ENCODE data around the gene NR1H3.
A peak's percentile ranks its signal among the peaks of the same experiment; 100 is the strongest.

The NR1H3 gene

GRCh38 chr11:47270331-47271271, 12.8 kb downstream of the NR1H3 start:
- DNase-seq: peak; percentile 42

DNA sequence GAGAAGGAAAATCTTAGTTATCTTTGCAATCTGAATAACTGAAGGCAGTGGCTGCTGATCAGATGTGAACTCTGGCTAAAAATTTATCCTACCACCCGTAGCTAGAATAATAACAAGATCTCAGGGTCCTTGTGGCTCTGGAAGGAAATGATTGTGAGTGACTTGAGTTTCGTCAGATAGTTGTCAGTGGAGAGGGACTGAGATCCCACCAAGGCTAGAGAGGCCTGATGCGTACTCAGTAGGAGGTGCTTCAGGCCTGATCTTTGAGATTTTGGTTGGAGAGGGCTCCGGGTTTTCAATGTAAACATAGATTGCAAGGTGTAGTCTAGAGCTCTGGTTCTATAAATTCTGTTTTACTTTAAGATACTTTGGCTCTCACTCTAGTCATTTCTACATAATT, 13.5 kb downstream of the NR1H3 start:
- DNase-seq: no peak

GRCh38 chr11:47271961-47272661, 14.3 kb downstream of the NR1H3 start:
- DNase-seq: no peak

DNA sequence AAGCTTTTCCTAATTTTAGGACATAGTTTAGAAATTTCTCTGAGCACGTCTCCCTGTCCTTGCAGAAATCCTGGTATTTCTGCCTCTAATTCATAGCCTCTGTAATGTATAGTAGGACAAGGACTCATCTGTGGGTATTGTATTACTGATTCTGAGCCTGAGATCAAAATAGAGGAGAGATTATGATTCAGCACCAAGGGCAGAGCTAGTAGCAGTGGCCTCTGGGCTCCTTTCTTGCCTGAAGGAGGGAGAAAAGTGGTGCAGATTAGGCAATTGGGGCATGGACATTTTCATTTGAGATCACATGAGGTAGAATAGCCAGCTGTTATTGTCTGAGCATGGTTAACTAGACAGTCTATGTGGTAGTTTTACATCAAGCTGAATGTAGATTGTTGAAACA, 14.9 kb downstream of the NR1H3 start:
- DNase-seq: no peak

- no peak for DNase-seq
Observed at GRCh38 chr11:47274495-47275235, 16.9 kb downstream of the NR1H3 start.

- DNase-seq: no peak
Observed at GRCh38 chr11:47276923-47277322, 19.1 kb downstream of the NR1H3 start.

DNA sequence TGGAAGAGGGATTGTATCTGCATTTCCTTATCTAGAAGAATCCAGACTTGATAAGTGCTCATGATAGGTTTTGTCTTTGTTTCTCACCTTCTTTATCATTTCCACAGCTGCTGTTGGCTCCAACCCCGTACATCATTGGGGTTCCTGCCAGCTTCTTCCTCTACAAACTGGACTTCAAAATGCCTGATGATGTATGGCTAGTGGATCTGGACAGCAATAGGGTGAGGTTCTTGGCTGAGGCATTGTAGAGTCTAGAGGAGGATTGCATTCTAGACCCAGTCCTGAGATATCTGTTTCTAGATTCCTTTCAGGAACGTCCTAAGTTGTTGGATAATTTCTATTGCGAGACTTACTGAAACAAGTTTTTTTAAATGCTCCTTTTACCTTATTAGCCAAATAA, 20.3 kb downstream of the NR1H3 start:
- DNase-seq: no peak

- no peak for DNase-seq
Observed at GRCh38 chr11:47278769-47279168, 21.0 kb downstream of the NR1H3 start.

DNA sequence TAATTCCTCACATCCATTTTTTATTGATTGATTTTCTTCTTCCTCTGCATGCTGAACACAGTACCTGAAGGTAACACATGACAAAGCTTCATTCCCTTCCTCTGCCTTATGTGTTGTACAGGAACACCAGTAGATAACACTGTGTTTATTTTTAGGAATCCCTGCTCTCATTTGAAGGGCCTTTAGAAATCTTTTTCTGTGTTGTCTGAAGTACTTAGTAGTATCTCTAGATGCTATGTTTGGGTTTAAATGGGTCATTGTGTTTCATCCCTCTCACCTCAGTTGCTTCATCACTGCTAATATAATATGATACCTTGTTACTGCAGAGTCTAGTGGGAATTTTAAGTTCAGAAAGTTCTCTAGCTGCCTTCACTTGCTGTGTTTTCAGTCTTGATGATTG, 22.3 kb downstream of the NR1H3 start:
- DNase-seq: no peak

GRCh38 chr11:47280860-47281259, 23.1 kb downstream of the NR1H3 start:
- DNase-seq: no peak

DNA sequence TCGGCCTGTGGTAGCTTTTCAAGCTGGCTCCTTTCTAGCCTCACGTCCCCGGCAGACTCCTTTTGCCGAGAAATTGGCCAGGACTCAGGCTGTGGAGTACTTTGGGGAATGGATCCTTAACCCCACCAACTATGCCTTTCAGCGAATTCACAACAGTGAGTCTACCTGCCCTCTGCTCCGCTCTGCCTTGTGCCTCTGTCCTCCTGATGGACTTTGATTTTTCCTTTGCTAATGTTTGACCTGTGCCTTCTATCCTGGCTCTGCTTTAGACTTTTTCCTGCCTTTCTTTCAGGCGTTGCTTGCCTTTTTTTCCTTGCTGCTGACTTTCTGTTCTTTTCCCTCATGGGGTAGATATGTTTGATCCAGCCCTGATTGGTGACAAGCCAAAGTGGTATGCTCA, 24.7 kb downstream of the NR1H3 start:
- DNase-seq: no peak

- no peak for DNase-seq
Observed at GRCh38 chr11:47284151-47284550, 26.4 kb downstream of the NR1H3 start.

GRCh38 chr11:47285969-47286770, 28.4 kb downstream of the NR1H3 start:
- no peak for DNase-seq

GRCh38 chr11:47288066-47288465, 30.3 kb downstream of the NR1H3 start:
- DNase-seq: no peak

DNA sequence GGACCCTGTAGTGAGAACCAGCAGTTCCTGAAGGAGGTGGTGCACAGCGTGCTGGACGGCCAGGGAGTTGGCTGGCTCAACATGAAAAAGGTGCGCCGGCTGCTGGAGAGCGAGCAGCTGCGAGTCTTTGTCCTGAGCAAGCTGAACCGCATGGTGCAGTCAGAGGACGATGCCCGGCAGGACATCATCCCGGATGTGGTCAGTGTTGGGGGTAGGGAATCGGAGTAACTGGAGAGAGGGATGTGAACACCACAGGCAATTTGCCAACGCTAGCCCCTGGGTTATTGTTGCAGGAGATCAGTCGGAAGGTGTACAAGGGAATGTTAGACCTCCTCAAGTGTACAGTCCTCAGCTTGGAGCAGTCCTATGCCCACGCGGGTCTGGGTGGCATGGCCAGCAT, 32.1 kb downstream of the NR1H3 start:
- no peak for DNase-seq

DNA sequence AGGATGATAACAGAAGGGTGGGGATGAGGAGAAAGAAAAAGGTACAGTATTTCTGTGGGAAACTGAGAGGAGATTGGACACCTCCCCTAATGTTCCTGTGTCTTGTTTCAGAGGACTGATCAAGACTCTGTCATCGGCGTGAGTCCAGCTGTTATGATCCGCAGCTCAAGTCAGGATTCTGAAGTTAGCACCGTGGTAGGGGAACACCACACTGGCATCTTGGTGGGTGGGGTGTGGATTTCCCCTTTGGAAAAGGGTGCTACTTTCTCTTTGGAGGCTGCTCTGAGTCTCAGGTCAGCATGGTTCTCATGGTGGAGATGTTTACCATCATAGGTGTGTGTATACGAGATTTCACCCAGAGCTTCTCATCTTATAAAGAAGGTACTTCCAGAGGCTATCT, 37.6 kb downstream of the NR1H3 start:
- no peak for DNase-seq

- DNase-seq: no peak
Observed at GRCh38 chr11:47296045-47296444, 38.2 kb downstream of the NR1H3 start.

DNA sequence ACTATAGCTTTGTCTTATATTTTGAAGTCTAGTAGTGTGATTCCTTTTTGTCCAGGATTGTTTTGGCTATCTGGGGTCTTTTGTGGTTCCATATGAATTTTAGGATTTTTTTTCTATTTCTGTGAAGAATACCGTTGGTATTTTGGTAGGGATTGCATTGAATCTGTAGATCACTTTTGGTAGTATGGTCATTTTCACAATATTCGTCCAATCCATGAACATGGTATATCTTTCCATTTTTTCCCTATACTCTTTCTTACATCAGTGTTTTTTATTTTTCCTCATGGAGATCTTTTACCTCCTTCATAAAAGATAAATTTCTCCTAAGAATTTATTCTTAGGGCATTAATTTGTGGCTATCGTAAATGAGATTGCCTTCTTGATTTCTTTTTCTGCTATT, 41.3 kb downstream of the NR1H3 start:
- DNase-seq: no peak

GRCh38 chr11:47302853-47303252, 45.1 kb downstream of the NR1H3 start:
- DNase-seq: no peak

- DNase-seq: no peak
Observed at GRCh38 chr11:47305734-47306483, 48.1 kb downstream of the NR1H3 start.

DNA sequence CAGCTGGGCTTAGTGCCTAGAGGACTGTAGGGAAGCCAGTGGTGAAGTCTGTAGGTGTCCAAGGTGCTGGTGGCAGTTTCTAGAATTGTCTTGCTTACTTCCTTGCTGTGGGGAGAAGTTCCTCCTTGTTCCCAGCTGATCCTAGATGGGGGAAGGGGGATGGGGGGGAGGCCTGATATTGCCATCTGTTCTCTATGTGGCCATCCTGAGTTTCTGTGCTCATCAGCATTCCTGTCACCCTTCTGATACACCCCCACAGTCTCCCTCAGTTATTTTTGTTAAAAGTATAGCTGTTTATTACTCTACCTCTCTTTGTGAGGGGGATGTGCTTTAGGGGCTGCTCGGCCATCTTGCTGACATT, 48.7 kb downstream of the NR1H3 start:
- DNase-seq: no peak

Measured in stimulated activated CD4-positive, alpha-beta T cell treated with anti-CD3 and anti-CD28 coated beads, Interleukin-15, amount 100 ng/mL, for 24 hours (primary cell).